ENCODE data around the gene TERT.

The TERT gene

GRCh38 chr5:1318659-1319251, 23.9 kb upstream of the TERT start:
- DNase-seq (ENCODE audit: low read depth in 2 of 2) = no peak

GRCh38 chr5:1317921-1318565, 23.2 kb upstream of the TERT start:
- DNase-seq (ENCODE audit: low read depth in 2 of 2) = no peak

GRCh38 chr5:1316588-1317340, 21.9 kb upstream of the TERT start:
- DNase-seq (ENCODE audit: low read depth in 2 of 2) = no peak

GRCh38 chr5:1315709-1316587, 21.1 kb upstream of the TERT start:
- DNase-seq (ENCODE audit: low read depth in 2 of 2) = peak in 1 of 2 donors; percentile 7

- DNase-seq (ENCODE audit: low read depth in 2 of 2) = no peak
These were observed 20.3 kb upstream of the TERT start for GRCh38 chr5:1315018-1315708.

GRCh38 chr5:1314564-1314982, 19.7 kb upstream of the TERT start:
- no peak for DNase-seq (ENCODE audit: low read depth in 2 of 2)

GRCh38 chr5:1312993-1313833, 18.3 kb upstream of the TERT start:
- DNase-seq (ENCODE audit: low read depth in 2 of 2) = peak in 1 of 2 donors; percentile 8

GRCh38 chr5:1312206-1312605, 17.3 kb upstream of the TERT start:
- DNase-seq (ENCODE audit: low read depth in 2 of 2) = no peak

- DNase-seq (ENCODE audit: low read depth in 2 of 2) = no peak
These were observed 16.7 kb upstream of the TERT start for GRCh38 chr5:1311439-1312055.

GRCh38 chr5:1310118-1310517, 15.2 kb upstream of the TERT start:
- no peak for DNase-seq (ENCODE audit: low read depth in 2 of 2)

GRCh38 chr5:1304033-1304432, 9.2 kb upstream of the TERT start:
- DNase-seq (ENCODE audit: low read depth in 2 of 2) = no peak

- no peak for DNase-seq (ENCODE audit: low read depth in 2 of 2)
These were observed 7.4 kb upstream of the TERT start for GRCh38 chr5:1302258-1302657.

GRCh38 chr5:1300581-1301083, 5.8 kb upstream of the TERT start:
- DNase-seq (ENCODE audit: low read depth in 2 of 2) = no peak

GRCh38 chr5:1299961-1300360, 5.1 kb upstream of the TERT start:
- no peak for DNase-seq (ENCODE audit: low read depth in 2 of 2)

GRCh38 chr5:1299511-1299850, 4.6 kb upstream of the TERT start:
- DNase-seq (ENCODE audit: low read depth in 2 of 2) = no peak

GRCh38 chr5:1298723-1299510, 4.0 kb upstream of the TERT start:
- no peak for DNase-seq (ENCODE audit: low read depth in 2 of 2)

GRCh38 chr5:1298067-1298551, 3.2 kb upstream of the TERT start:
- DNase-seq (ENCODE audit: low read depth in 2 of 2) = no peak

GRCh38 chr5:1297243-1297642, 2.4 kb upstream of the TERT start:
- no peak for DNase-seq (ENCODE audit: low read depth in 2 of 2)

- DNase-seq (ENCODE audit: low read depth in 2 of 2) = no peak
These were observed 776 bp upstream of the TERT start for GRCh38 chr5:1295650-1296037.
